Measurements from ENCODE around the gene LRRC52. TPM values are rescaled to one million over a fixed set of nuclear protein-coding genes. Genes with fewer than 3 reads are reported as not detected.

Gene LRRC52
- total RNA-seq, 1 experiment from 2014 or later: not detected

- in situ Hi-C loops (cut with HindIII; ENCODE audit: low pct_unique_long_range_greater_than_20kb, low sequenced_read_pairs): no loop called here
- CTCF ChIA-PET: no interaction called here
Measured at GRCh38 chr1:165576536-165576935, 32.7 kb downstream of the LRRC52 start.

GRCh38 chr1:165577707-165578106 is 33.9 kb downstream of the LRRC52 start:
- intact Hi-C loops (cut with micrococcal nuclease; ENCODE audit: unreplicated experiment) (no loop called here), in situ Hi-C loops (cut with HindIII; ENCODE audit: low pct_unique_long_range_greater_than_20kb, low sequenced_read_pairs) (no loop called here)
- no peaks in the 10 kb centered on the region for H3K9me3 ChIP-seq (ENCODE audit: control insufficient read depth, insufficient read depth, low read depth, low read length)
- TF ChIP-seq REST (IDR thresholded peaks at IDR 0.05; ENCODE audit: insufficient read depth in 1 of 2, low read depth in 2 of 2, low read length in 1 of 2) (no peak), TCF7L2 (IDR thresholded peaks at IDR 0.05; ENCODE audit: low read depth, low read length) (no peak), SIN3A (IDR thresholded peaks at IDR 0.05; ENCODE audit: borderline replicate concordance, insufficient read depth, low read depth, low read length) (no peak)
- H3K27ac ChIP-seq (ENCODE audit: low read length): no peak overlapping the region
- no peak overlapping the region for H3K4me3 ChIP-seq (ENCODE audit: low read depth in 2 of 2, low read length in 2 of 2)
- DNase-seq (ENCODE audit: low read depth, low spot score): no peak
- POLR2A ChIA-PET: no interaction called here
- H3K27me3 ChIP-seq (ENCODE audit: control insufficient read depth, insufficient read depth, low read length): peaks cover 6% of the 10 kb centered on the region
- no TSS peak for BruUV-seq (replicated peaks)
- no peaks in the 10 kb centered on the region for H3K4me1 ChIP-seq (ENCODE audit: control insufficient read depth, insufficient read depth, low read length)
- CTCF ChIA-PET: no interaction called here
- no peaks in the 10 kb centered on the region for H3K36me3 ChIP-seq (ENCODE audit: control insufficient read depth, insufficient read depth, low read length)
- ATAC-seq: no peak

More at GRCh38 chr1:165576536-165576935, 32.7 kb downstream of the LRRC52 start:
- Histone ChIP-seq H3K9me3 (ENCODE audit: control insufficient read depth, insufficient read depth, low read depth, low read length) (no peaks in the 10 kb centered on the region), H3K4me3 (ENCODE audit: low read depth in 2 of 2, low read length in 2 of 2) (no peak overlapping the region), H3K27me3 (ENCODE audit: control insufficient read depth, insufficient read depth, low read length) (peaks cover 10% of the 10 kb centered on the region), H3K36me3 (ENCODE audit: control insufficient read depth, insufficient read depth, low read length) (no peaks in the 10 kb centered on the region), H3K27ac (ENCODE audit: low read length) (no peak overlapping the region), H3K4me1 (ENCODE audit: control insufficient read depth, insufficient read depth, low read length) (no peaks in the 10 kb centered on the region)
- intact Hi-C loops (cut with micrococcal nuclease; ENCODE audit: unreplicated experiment): no loop called here
- BruUV-seq (replicated peaks): no TSS peak
- ATAC-seq (no peak), DNase-seq (ENCODE audit: low read depth, low spot score) (no peak)
- no peak for TF ChIP-seq POLR2AphosphoS5 (IDR thresholded peaks at IDR 0.05; ENCODE audit: low read depth, low read length)
- TF ChIP-seq CTCF (IDR thresholded peaks at IDR 0.05): no peak
- no peak for TF ChIP-seq TCF7L2 (IDR thresholded peaks at IDR 0.05; ENCODE audit: low read depth, low read length)
- TF ChIP-seq REST (IDR thresholded peaks at IDR 0.05; ENCODE audit: insufficient read depth in 1 of 2, low read depth in 2 of 2, low read length in 1 of 2): no peak
- TF ChIP-seq SIN3A (IDR thresholded peaks at IDR 0.05; ENCODE audit: borderline replicate concordance, insufficient read depth, low read depth, low read length): no peak
- POLR2A ChIA-PET: no interaction called here
